GM23248 (cell line): ENCODE measurements around the gene ASXL2.
"Not testable (repeated sequence)": the region's sequence is repeated elsewhere in the genome, so short reads cannot be mapped to it uniquely, and the experiment has no call there.

Source experiments
- EZH2 ChIP-seq: fragments of 200-600 bp; sonication (generic); IDR thresholded peaks from 2 replicates; pipeline ENCODE4 v1.6.1; 2018; ENCODE audit warnings: antibody characterized with exemption, mild to moderate bottlenecking; ENCODE audit not compliant: insufficient read depth, poor library complexity, severe bottlenecking
- EZH2phosphoT487 ChIP-seq: fragments of 200-600 bp; sonication (generic); IDR thresholded peaks from 2 replicates; pipeline ENCODE4 v1.6.1; 2018; ENCODE audit warnings: antibody characterized with exemption, moderate library complexity, mild to moderate bottlenecking, low read depth; ENCODE audit not compliant: insufficient read depth

DNA sequence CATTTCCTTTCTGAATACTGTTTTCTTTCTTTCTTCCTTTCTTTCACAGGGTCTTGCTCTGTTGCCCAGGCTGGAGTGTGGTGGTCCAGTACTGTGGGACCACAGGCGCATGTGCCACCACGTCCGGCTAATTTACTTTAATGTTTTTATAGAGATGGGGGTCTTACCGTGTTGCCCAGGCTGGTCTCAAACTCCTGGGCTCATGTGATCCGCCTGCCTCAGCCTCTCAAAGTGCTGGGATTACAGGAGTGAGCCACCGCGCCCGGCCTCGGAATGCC is 35.3 kb upstream of the ASXL2 start:
- not testable (repeated sequence) for TF ChIP-seq EZH2phosphoT487, EZH2
